Thyroid gland (tissue), 4 donors: ENCODE data around the gene SHROOM2.

Experiments
- CTCF ChIP-seq, 6 experiments: fragments of 200-600 bp in 3 of 6; fragments of 450-650 bp in 3 of 6; sonication (generic) in 3 of 6; IDR thresholded peaks; one replicate each; pipeline ENCODE4 v1.5.1; 2016 to 2019; ENCODE audit warnings: antibody characterized with exemption in 6 of 6, mild to moderate bottlenecking in 2 of 6, inconsistent platforms in 1 of 6, moderate library complexity in 1 of 6
- POLR2A ChIP-seq, 2 donors: fragments of 450-650 bp; IDR thresholded peaks; one replicate each; pipeline ENCODE4 v1.6.1; 2017; ENCODE audit warnings: antibody characterized with exemption in 2 of 2, mild to moderate bottlenecking in 2 of 2, moderate library complexity in 1 of 2

DNA sequence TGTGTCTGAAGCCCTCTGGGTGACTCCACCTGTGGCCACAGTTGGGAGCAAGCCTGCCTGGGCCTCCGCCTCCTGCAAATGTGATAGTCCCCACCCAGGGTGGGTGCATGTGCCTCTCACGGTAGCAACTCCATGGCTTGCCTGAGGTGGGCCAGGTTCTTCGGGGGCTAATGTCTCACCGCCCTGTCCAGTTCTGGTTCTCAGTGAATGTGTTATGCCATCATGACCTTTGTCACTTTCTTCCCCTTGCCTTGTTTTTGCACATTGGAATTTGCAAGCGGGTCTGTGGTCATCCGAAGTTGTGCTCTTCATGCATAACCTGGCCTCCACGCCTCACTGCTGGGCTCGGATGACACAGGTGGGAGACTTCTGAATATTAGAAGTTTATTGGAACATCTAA lies 39.7 kb downstream of the SHROOM2 start:
- TF ChIP-seq POLR2A (IDR thresholded peaks at IDR 0.05) (no peak), CTCF (IDR thresholded peaks at IDR 0.05) (no peak)
